Choroid plexus epithelial cell (primary cell): ENCODE results near the gene PLSCR4.

Experiments used
- DNase-seq: peaks from one replicate; pipeline ENCODE4 v3.0.0-alpha.2; 2010; ENCODE audit warnings: low read depth
- H3K4me3 ChIP-seq: 2 replicates; pipeline ENCODE4 v1.5.1; 2011; ENCODE audit warnings: low read depth, mild to moderate bottlenecking, control low read depth, low read length, moderate library complexity
- TF ChIP-seq, protein P1 (sequence below): conservative IDR thresholded peaks from 2 replicates; pipeline ENCODE4 v1.5.1; 2011; ENCODE audit warnings: low read depth, mild to moderate bottlenecking, control low read depth, inconsistent platforms, low read length, moderate library complexity

PLSCR4 gene

DNA sequence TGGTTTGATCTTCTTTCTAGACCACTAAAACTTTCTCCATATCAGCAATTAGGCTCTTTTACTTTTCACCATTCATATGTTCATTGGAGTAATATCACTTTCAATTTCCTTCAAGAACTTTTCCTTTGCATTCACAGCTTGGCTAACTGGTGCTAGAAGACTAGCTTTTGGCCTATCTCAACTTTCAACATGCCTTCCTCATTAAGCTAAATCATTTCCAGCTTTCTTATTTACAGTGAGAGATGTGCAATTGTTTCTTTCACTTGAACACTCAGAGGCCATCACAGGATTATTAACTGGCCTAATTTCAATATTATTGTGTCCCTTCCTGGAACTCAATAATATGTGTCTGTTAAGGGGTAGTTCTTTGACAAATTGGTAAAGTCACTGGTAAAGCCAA is 47.1 kb downstream of the PLSCR4 start:
- H3K4me3 ChIP-seq, result no peak overlapping the region
- TF ChIP-seq, protein P1, sequence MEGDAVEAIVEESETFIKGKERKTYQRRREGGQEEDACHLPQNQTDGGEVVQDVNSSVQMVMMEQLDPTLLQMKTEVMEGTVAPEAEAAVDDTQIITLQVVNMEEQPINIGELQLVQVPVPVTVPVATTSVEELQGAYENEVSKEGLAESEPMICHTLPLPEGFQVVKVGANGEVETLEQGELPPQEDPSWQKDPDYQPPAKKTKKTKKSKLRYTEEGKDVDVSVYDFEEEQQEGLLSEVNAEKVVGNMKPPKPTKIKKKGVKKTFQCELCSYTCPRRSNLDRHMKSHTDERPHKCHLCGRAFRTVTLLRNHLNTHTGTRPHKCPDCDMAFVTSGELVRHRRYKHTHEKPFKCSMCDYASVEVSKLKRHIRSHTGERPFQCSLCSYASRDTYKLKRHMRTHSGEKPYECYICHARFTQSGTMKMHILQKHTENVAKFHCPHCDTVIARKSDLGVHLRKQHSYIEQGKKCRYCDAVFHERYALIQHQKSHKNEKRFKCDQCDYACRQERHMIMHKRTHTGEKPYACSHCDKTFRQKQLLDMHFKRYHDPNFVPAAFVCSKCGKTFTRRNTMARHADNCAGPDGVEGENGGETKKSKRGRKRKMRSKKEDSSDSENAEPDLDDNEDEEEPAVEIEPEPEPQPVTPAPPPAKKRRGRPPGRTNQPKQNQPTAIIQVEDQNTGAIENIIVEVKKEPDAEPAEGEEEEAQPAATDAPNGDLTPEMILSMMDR, result no peak
- DNase-seq, result no peak

DNA sequence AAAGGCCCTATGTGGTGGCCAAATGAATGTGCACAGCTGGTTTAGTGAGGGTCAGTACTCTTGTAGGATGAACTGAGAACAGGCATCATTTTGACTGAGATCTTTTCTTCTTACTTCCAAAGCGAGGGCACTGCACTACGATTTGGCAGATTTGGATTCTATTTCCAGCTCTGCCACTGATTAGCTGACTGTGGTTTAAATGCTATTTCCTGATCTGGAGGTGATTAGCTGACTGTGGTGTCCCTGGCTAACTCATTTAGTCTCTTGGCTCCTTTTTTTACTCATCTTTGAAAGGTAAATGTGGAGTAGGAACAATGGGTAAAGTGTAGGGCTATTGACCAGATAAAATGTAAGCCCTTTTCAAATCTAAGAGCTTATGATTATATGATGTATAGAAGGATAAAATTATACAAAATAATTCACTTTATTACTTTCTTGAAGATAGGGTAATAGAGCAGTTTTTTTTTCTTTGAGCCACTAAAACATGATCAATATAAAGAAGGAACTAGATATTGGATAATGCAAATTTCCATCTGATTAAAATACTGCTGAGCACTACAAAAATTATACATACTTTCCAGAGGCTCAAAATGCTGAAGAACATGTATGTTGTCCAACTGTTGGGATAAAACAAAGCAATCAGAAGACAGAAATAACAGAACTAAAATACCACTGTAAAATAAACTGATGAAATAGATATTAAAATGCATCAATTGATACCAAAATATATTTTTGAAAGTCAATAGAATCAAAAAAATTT is 50.3 kb downstream of the PLSCR4 start:
- no peak for DNase-seq
- TF ChIP-seq, protein P1, result no peak
- no peak overlapping the region for H3K4me3 ChIP-seq

DNA sequence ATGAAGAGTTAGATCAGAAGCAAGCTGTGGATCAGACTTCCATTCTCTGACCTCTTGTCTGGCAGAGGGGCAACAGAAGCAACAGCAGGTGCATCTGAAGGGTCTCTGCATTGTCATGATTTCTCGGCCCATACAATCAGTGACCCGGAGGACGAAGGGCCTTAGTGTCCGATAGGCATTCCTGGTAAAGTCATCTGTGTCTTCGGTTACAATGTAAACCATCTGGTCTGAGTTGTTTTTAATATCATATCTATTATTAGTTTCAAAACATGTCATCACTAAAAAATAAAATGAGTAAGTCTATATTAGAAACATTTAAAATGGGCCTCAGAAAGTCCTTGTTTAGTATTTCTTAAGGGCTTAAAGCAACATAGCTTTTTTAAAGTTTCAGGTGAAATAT is 51.1 kb downstream of the PLSCR4 start:
- H3K4me3 ChIP-seq, result no peak overlapping the region
- TF ChIP-seq, protein P1, result no peak
- DNase-seq, result no peak

DNA sequence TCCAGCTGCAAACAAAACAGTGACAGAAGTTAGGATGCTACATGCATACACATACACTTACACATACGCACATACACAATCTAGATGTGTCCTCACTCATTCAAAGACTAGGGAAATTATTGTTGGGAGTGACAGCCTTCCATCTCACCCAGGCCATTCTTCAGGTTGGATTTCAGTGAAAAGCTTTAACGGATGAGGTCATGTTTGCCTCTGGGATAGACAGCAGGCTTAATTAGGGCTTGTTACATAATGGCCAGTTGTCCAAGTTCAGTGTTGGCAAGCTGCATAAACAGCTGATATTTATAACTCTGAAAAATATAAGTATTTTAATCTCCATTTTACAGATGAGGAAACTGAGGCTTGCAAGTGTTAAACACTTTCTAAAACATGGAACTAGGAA is 54.1 kb downstream of the PLSCR4 start:
- no peak overlapping the region for H3K4me3 ChIP-seq
- TF ChIP-seq, protein P1, result no peak
- no peak for DNase-seq

DNA sequence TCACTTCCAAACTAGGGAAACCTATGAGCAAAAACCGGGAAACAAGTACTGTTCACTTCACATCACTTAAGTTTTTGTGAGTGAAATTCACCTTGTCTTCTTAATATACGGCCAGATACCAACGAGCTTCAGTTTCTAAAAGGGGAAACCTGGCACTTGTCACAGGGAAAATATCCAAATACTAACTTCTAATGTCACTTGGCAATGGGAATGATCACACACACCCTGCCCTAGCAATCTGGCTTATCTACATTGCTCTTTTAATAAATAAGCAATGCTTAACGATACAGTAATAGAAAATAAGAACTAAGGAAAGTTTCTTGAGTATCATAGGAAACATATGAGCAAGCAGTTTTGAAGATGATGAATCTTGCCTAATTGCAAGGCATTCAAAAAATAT is 55.3 kb downstream of the PLSCR4 start:
- TF ChIP-seq, protein P1, result no peak
- no peak overlapping the region for H3K4me3 ChIP-seq
- no peak for DNase-seq

DNA sequence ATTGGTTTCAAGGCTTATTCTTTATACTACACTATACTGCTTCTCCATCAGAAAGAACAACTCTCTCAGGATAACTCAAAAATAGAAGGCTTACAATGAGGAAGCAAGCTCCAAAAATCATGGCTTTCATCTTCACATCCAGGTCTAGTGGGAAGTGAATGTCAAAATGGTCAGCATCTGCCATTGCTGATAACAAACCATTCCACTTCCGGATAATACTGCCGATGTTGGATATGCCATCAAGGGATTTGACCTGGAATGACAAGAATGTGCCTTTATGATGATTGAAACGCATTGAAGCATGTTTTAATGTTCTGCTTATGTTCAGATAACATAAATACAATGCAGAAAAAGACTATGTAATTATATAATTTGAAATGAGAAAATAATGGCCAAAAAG is 55.9 kb downstream of the PLSCR4 start:
- TF ChIP-seq, protein P1, result no peak
- no peak overlapping the region for H3K4me3 ChIP-seq
- no peak for DNase-seq

DNA sequence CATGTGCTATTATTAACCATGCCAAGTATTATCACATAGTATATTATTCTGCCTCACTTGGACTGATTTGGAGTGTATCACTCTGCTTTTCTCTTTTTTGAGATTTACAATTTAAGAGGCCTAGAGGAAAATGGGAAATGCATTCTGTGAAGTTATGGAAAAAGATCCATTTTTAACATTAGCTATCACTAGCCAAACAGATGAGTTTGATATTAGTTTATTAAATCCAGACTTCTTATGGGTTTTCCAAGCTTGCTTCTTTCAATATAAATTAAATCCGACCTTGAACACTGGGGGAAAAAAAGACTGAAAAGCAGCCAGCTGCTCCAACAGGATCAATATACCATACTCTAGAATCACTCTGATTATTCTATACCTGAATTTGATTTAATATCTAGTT is 59.9 kb downstream of the PLSCR4 start:
- H3K4me3 ChIP-seq, result no peak overlapping the region
- no peak for DNase-seq
- TF ChIP-seq, protein P1, result no peak
